Epithelial cell of esophagus (primary cell): Measurements from ENCODE around the gene TDRD10.

ENCODE experiments used
- DNase-seq: peaks from one replicate; pipeline ENCODE4 v3.0.0; 2010; ENCODE audit warnings: low read depth
- H3K4me3 ChIP-seq: 2 replicates; pipeline ENCODE4 v1.5.1; 2011; ENCODE audit warnings: mild to moderate bottlenecking, low read length, control low read depth
- CTCF ChIP-seq: IDR thresholded peaks from 2 replicates; pipeline ENCODE4 v1.5.1; 2011; ENCODE audit warnings: low read depth, mild to moderate bottlenecking, low read length, control low read depth, inconsistent platforms; ENCODE audit not compliant: insufficient read depth; ENCODE audit errors: missing control alignments

TDRD10 gene

GRCh38 chr1:154503898-154504297 lies 1.9 kb downstream of the TDRD10 start:
- DNase-seq: no peak
- TF ChIP-seq CTCF: no peak
- H3K4me3 ChIP-seq: no peak overlapping the region

GRCh38 chr1:154512760-154513159 lies 10.7 kb downstream of the TDRD10 start:
- H3K4me3 ChIP-seq: no peak overlapping the region
- DNase-seq: no peak
- TF ChIP-seq CTCF: no peak

GRCh38 chr1:154514066-154514553 lies 12.1 kb downstream of the TDRD10 start:
- H3K4me3 ChIP-seq: no peak overlapping the region
- TF ChIP-seq CTCF: no peak
- DNase-seq: no peak

- no peak overlapping the region for H3K4me3 ChIP-seq
- no peak for TF ChIP-seq CTCF
- no peak for DNase-seq
Measured at GRCh38 chr1:154517661-154518060, 15.6 kb downstream of the TDRD10 start.

GRCh38 chr1:154519591-154519991 lies 17.6 kb downstream of the TDRD10 start:
- no peak for TF ChIP-seq CTCF
- H3K4me3 ChIP-seq: no peak overlapping the region
- no peak for DNase-seq

GRCh38 chr1:154520333-154520732 lies 18.3 kb downstream of the TDRD10 start:
- H3K4me3 ChIP-seq: no peak overlapping the region
- no peak for TF ChIP-seq CTCF
- DNase-seq: peak; percentile 31

- no peak for DNase-seq
- TF ChIP-seq CTCF: no peak
- no peak overlapping the region for H3K4me3 ChIP-seq
Measured at GRCh38 chr1:154521695-154522094, 19.7 kb downstream of the TDRD10 start.
